ENCODE data around the gene WDR5B. TPM values are rescaled to one million over a fixed set of nuclear protein-coding genes. Genes with fewer than 3 reads are reported as not detected.
"Not testable (repeated sequence)": the region's sequence is repeated elsewhere in the genome, so short reads cannot be mapped to it uniquely, and the experiment has no call there.

WDR5B gene
- total RNA-seq, 1 experiment from 2014 or later, result 7.1 TPM

DNA sequence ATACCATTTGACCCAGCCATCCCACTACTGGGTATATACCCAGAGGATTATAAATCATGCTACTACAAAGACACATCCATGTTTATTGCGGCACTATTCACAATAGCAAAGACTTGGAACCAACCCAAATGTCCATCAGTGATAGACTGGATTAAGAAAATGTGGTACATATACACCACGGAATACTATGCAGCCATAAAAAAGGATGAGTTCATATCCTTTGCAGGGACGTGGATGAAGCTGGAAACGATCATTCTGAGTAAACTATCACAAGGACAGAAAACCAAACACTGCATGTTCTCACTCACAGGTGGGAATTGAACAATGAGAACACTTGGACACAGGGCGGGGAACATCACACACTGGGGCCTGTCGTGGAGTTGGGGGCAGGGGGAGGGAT, 32.4 kb upstream of the WDR5B start:
- DNase-seq; H3K9me3 ChIP-seq (ENCODE audit: low read length); H2AFZ ChIP-seq (ENCODE audit: low read length); H3K27me3 ChIP-seq (ENCODE audit: low read length); H3K4me3 ChIP-seq (ENCODE audit: low read length); H4K20me1 ChIP-seq (ENCODE audit: insufficient read depth, low read depth, low read length); H3K4me2 ChIP-seq (ENCODE audit: low read depth, low read length, poor library complexity, severe bottlenecking); H3K4me1 ChIP-seq (ENCODE audit: low read length); H3K27ac ChIP-seq (ENCODE audit: low read length); H3K9ac ChIP-seq (ENCODE audit: low read length); H3K9me2 ChIP-seq (replicated peaks; ENCODE audit: insufficient read depth, low read length): not testable (repeated sequence)
- Histone ChIP-seq H3K79me2 (ENCODE audit: low read length) (peaks cover 52% of the 10 kb centered on the region), H3K36me3 (ENCODE audit: insufficient read depth, low read length) (peaks cover 52% of the 10 kb centered on the region)

DNA sequence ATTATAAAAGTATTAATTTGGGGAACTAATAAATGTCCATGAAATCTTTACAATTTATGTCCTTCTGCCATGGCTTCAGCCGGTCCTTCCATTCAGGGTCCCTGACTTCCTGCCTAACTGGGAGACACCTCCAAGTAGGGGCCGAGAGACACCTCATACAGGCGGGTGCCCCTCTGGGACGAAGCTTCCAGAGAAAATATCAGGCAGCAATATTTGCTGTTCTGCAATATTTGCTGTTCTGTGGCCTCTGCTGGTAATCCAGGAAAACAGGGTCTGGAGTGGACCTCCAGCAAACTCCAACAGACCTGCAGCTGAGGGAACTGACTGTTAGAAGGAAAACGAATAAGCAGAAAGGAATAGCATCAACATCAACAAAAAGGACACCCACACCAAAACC, 28.6 kb upstream of the WDR5B start:
- H3K9me2 ChIP-seq (replicated peaks; ENCODE audit: insufficient read depth, low read length); DNase-seq; H3K9ac ChIP-seq (ENCODE audit: low read length); H3K4me1 ChIP-seq (ENCODE audit: low read length); H2AFZ ChIP-seq (ENCODE audit: low read length); H3K27ac ChIP-seq (ENCODE audit: low read length); H3K9me3 ChIP-seq (ENCODE audit: low read length); H3K27me3 ChIP-seq (ENCODE audit: low read length); H4K20me1 ChIP-seq (ENCODE audit: insufficient read depth, low read depth, low read length); H3K4me2 ChIP-seq (ENCODE audit: low read depth, low read length, poor library complexity, severe bottlenecking); H3K4me3 ChIP-seq (ENCODE audit: low read length): not testable (repeated sequence)
- Histone ChIP-seq H3K36me3 (ENCODE audit: insufficient read depth, low read length) (peaks cover 54% of the 10 kb centered on the region), H3K79me2 (ENCODE audit: low read length) (peaks cover 38% of the 10 kb centered on the region)

DNA sequence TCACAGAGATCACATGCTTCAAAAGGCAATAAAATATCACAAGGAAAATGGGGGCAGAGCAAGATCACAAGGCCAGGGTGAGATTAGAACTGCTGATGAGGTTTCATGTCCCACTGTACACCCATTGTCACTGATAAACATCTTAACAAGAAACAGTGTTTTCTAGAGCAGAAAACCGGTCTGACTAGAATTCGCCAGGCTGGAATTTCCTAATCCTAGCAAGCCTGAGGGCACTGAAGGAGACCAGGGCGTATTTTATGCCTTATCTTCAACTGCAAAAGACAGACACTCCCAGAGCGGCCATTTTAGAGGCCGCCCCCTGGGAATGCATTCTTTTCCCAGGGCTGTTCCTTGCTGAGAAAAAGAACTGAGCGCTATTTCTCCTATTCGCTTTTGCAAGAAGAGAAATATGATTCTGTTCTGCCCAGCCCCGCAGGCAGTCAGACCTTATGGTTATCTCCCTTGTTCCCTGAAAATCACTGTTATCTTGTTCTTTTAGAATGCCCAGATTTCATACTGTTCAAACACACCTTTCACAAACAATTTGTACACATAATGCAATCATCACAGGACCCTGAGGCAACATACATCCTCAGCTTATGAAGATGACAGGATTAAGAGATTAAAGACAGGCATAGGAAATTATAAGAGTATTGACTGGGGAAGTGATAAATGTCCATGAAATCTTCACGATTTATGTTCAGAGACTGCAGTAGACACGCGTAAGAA, 28.1 kb upstream of the WDR5B start:
- not testable (repeated sequence) for H3K4me3 ChIP-seq (ENCODE audit: low read length); H3K4me1 ChIP-seq (ENCODE audit: low read length); H3K4me2 ChIP-seq (ENCODE audit: low read depth, low read length, poor library complexity, severe bottlenecking); DNase-seq; H4K20me1 ChIP-seq (ENCODE audit: insufficient read depth, low read depth, low read length); H2AFZ ChIP-seq (ENCODE audit: low read length); H3K27me3 ChIP-seq (ENCODE audit: low read length); H3K27ac ChIP-seq (ENCODE audit: low read length); H3K9me3 ChIP-seq (ENCODE audit: low read length); H3K9ac ChIP-seq (ENCODE audit: low read length); H3K9me2 ChIP-seq (replicated peaks; ENCODE audit: insufficient read depth, low read length)
- Histone ChIP-seq H3K79me2 (ENCODE audit: low read length) (peaks cover 32% of the 10 kb centered on the region), H3K36me3 (ENCODE audit: insufficient read depth, low read length) (peaks cover 54% of the 10 kb centered on the region)

DNA sequence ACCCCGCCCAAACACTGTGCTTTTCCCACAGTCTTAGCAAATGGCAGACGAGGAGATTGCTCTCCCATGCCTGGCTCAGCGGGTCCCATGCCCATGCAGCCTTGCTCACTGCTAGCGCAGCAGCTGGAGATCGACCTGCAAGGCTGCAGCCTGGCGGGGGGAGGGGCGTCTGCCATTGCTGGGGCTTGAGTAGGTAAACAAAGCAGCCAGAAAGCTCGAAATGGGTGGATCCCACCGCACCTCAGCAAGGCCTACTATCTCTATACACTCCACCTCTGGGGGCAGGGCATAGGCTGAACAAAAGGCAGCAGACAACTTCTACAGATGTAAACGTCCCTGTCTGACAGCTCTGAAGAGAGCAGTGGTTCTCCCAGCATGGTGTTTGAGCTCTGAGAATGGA, 27.2 kb upstream of the WDR5B start:
- H3K9ac ChIP-seq (ENCODE audit: low read length), result no peak overlapping the region
- no peak overlapping the region for H2AFZ ChIP-seq (ENCODE audit: low read length)
- H3K9me3 ChIP-seq (ENCODE audit: low read length), result no peaks in the 10 kb centered on the region
- H3K36me3 ChIP-seq (ENCODE audit: insufficient read depth, low read length), result peaks cover 53% of the 10 kb centered on the region
- no peak for DNase-seq
- H3K9me2 ChIP-seq (replicated peaks; ENCODE audit: insufficient read depth, low read length), result no peaks in the 10 kb centered on the region
- no peak overlapping the region for H3K4me3 ChIP-seq (ENCODE audit: low read length)
- peaks cover 26% of the 10 kb centered on the region for H3K79me2 ChIP-seq (ENCODE audit: low read length)
- no peak overlapping the region for H3K27ac ChIP-seq (ENCODE audit: low read length)
- H3K4me2 ChIP-seq (ENCODE audit: low read depth, low read length, poor library complexity, severe bottlenecking), result no peak overlapping the region
- no peaks in the 10 kb centered on the region for H4K20me1 ChIP-seq (ENCODE audit: insufficient read depth, low read depth, low read length)
- no peaks in the 10 kb centered on the region for H3K4me1 ChIP-seq (ENCODE audit: low read length)
- H3K27me3 ChIP-seq (ENCODE audit: low read length), result no peaks in the 10 kb centered on the region

DNA sequence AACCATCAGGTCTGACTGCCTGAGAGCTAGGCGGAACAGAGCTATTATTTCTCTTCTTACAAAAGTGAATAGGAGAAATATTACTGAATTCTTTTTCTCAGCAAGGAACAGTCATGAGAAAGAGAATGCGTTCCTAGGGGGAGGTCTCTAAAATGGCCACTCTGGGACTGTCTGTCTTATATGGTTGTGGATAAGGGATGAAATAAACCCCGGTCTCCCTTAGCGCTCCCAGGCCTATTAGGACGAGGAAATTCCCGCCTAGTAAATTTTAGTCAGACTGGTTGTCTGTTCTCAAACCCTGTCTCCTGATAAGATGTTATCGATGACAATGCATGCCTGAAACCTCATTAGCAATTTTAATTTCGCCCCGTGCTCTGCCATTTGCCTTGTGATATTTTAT, 20.1 kb upstream of the WDR5B start:
- Histone ChIP-seq H3K4me2 (ENCODE audit: low read depth, low read length, poor library complexity, severe bottlenecking) (no peak overlapping the region), H2AFZ (ENCODE audit: low read length) (no peak overlapping the region), H3K36me3 (ENCODE audit: insufficient read depth, low read length) (peaks cover 87% of the 10 kb centered on the region), H3K27ac (ENCODE audit: low read length) (no peak overlapping the region), H3K4me1 (ENCODE audit: low read length) (no peaks in the 10 kb centered on the region), H3K9me2 (replicated peaks; ENCODE audit: insufficient read depth, low read length) (no peaks in the 10 kb centered on the region), H3K4me3 (ENCODE audit: low read length) (no peak overlapping the region), H3K79me2 (ENCODE audit: low read length) (peaks cover 13% of the 10 kb centered on the region), H4K20me1 (ENCODE audit: insufficient read depth, low read depth, low read length) (no peaks in the 10 kb centered on the region), H3K27me3 (ENCODE audit: low read length) (no peaks in the 10 kb centered on the region), H3K9me3 (ENCODE audit: low read length) (no peaks in the 10 kb centered on the region), H3K9ac (ENCODE audit: low read length) (no peak overlapping the region)
- no peak for DNase-seq

DNA sequence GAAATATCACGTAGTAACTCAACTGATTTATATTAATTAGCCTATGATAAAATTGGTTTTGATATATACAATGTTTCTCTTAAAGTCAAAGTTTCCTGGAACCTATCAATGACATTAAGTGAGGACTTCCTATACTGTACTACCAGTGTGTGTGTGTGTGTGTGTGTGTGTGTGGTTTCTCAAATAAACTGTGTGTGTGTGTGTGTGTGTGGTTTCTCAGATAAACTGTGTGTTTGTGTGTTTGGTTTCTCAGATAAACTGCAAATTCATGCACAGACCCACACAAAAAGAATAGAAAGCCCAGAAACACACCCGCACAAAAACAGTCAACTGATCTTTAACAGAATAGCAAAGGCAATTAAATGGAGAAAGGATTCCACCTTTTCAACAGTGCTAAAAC, 14.5 kb upstream of the WDR5B start:
- no peaks in the 10 kb centered on the region for H4K20me1 ChIP-seq (ENCODE audit: insufficient read depth, low read depth, low read length)
- DNase-seq, result no peak
- H3K36me3 ChIP-seq (ENCODE audit: insufficient read depth, low read length), result peaks cover 90% of the 10 kb centered on the region

DNA sequence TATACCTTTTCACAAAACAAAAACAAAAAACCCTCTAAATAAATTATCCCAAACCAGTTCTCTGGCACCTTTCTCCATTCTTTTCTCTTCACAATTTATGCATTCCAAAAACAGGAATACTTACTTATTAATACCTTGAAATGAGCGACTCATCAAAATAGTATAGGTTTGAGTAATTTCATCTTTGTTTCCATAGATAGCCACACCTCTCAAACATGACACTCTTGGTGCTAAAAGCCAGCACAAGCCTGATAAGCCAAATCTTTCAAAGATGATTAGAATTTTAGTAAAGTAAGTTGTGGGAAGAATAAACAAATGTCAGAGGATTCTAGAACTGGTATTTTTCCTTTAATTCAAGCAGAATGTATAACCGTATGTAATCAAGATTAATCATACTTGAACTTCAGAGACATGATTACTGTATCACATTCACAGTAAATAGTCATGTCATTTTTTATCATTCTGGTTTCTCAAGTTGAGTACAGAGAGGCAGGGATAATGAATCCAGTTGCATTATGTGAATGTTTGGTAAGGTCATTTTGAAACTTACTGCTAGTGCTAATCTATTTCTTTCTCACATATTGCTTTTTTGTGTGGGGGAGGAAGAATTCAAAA, 12.1 kb upstream of the WDR5B start:
- Histone ChIP-seq H3K4me3 (ENCODE audit: low read length) (no peak overlapping the region), H3K36me3 (ENCODE audit: insufficient read depth, low read length) (peaks cover 92% of the 10 kb centered on the region), H3K4me1 (ENCODE audit: low read length) (no peaks in the 10 kb centered on the region), H4K20me1 (ENCODE audit: insufficient read depth, low read depth, low read length) (no peaks in the 10 kb centered on the region), H3K9me3 (ENCODE audit: low read length) (peaks cover 3% of the 10 kb centered on the region; the same call in 1 of the 2 replicates), H3K9me2 (replicated peaks; ENCODE audit: insufficient read depth, low read length) (no peaks in the 10 kb centered on the region), H3K79me2 (ENCODE audit: low read length) (peaks cover 35% of the 10 kb centered on the region), H3K27ac (ENCODE audit: low read length) (no peak overlapping the region), H2AFZ (ENCODE audit: low read length) (no peak overlapping the region), H3K27me3 (ENCODE audit: low read length) (no peaks in the 10 kb centered on the region), H3K4me2 (ENCODE audit: low read depth, low read length, poor library complexity, severe bottlenecking) (no peak overlapping the region), H3K9ac (ENCODE audit: low read length) (no peak overlapping the region)
- DNase-seq, result no peak

More for the DNA sequence above, 14.5 kb upstream of the WDR5B start:
- Histone ChIP-seq H3K79me2 (ENCODE audit: low read length) (peaks cover 21% of the 10 kb centered on the region), H3K27me3 (ENCODE audit: low read length) (no peaks in the 10 kb centered on the region), H3K4me3 (ENCODE audit: low read length) (no peak overlapping the region), H3K9me3 (ENCODE audit: low read length) (peaks cover 3% of the 10 kb centered on the region; the same call in 1 of the 2 replicates), H3K4me1 (ENCODE audit: low read length) (no peaks in the 10 kb centered on the region), H2AFZ (ENCODE audit: low read length) (no peak overlapping the region), H3K9ac (ENCODE audit: low read length) (no peak overlapping the region), H3K4me2 (ENCODE audit: low read depth, low read length, poor library complexity, severe bottlenecking) (no peak overlapping the region), H3K27ac (ENCODE audit: low read length) (no peak overlapping the region), H3K9me2 (replicated peaks; ENCODE audit: insufficient read depth, low read length) (no peaks in the 10 kb centered on the region)

DNA sequence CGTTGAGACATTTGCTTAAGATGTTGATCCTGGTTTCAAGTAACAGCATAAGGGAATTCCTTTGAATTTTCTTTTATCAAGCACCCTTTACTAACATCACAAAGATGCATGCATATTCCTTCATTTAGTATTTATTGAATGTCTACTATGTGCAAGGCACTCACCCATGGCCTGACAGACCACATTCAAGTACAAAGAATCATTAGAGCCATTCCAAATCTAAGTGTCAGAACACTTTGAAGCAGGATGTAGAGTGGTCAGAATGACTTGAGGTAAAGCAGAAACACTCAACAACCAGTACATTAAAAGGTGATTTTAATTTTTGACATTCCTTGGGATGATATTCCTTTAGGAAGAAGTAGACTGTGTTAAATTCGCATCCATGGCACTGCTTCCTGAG, 6.0 kb upstream of the WDR5B start:
- Histone ChIP-seq H3K4me3 (ENCODE audit: low read length) (no peak overlapping the region), H3K36me3 (ENCODE audit: insufficient read depth, low read length) (peaks cover 46% of the 10 kb centered on the region), H3K4me2 (ENCODE audit: low read depth, low read length, poor library complexity, severe bottlenecking) (no peak overlapping the region)

More for the DNA sequence above, 6.0 kb upstream of the WDR5B start:
- peaks cover 13% of the 10 kb centered on the region for H3K4me1 ChIP-seq (ENCODE audit: low read length)
- no peak overlapping the region for H3K27ac ChIP-seq (ENCODE audit: low read length)
- no peak for DNase-seq
- peaks cover 46% of the 10 kb centered on the region for H3K79me2 ChIP-seq (ENCODE audit: low read length)
- H4K20me1 ChIP-seq (ENCODE audit: insufficient read depth, low read depth, low read length), result no peaks in the 10 kb centered on the region
- no peaks in the 10 kb centered on the region for H3K9me3 ChIP-seq (ENCODE audit: low read length)
- no peak overlapping the region for H3K9ac ChIP-seq (ENCODE audit: low read length)
- H3K27me3 ChIP-seq (ENCODE audit: low read length), result no peaks in the 10 kb centered on the region
- no peak overlapping the region for H2AFZ ChIP-seq (ENCODE audit: low read length)
- no peaks in the 10 kb centered on the region for H3K9me2 ChIP-seq (replicated peaks; ENCODE audit: insufficient read depth, low read length)
